IMR-90 (cell line): ENCODE results near the gene AKNA. TPM values are rescaled to one million over a fixed set of nuclear protein-coding genes. Genes with fewer than 3 reads are reported as not detected.

Experiments
- ATAC-seq: fragments of 200-7000 bp; cut with Tn5 transposase; 2 replicates; pipeline ENCODE4 v1.9.1; 2020; ENCODE audit warnings: low read depth, mild to moderate bottlenecking, moderate library complexity
- BruUV-seq: library from RNA; stranded (reverse); fragments of 400-500 nt; replicated peaks from 2 replicates; lab custom pipeline; 2021; lab: Mats Ljungman, UMichigan
- CTCF ChIA-PET: fragments of 300-600 bp; formaldehyde crosslinking; extraction: SDS; loops from one replicate; lab custom pipeline; 2021; ENCODE audit warnings: antibody characterized with exemption; lab: Yijun Ruan, JAX
- POLR2A ChIA-PET: fragments of 300-600 bp; sonication (Branson Sonifier 250); formaldehyde crosslinking; loops from one replicate; lab custom pipeline; 2022; ENCODE audit warnings: antibody characterized with exemption; ENCODE audit not compliant: unreplicated experiment; lab: Charles Lee
- DNase-seq: peaks from one replicate; pipeline ENCODE4 v3.0.0; 2013
- H2AFZ ChIP-seq: replicated peaks from 2 replicates; pipeline ENCODE3; 2013; ENCODE audit warnings: low read length, mild to moderate bottlenecking; ENCODE audit not compliant: poor library complexity
- H2AK5ac ChIP-seq: 2 replicates; pipeline ENCODE4 v1.6.1; 2013; ENCODE audit warnings: low read depth, low read length, inconsistent platforms
- H2AK9ac ChIP-seq: replicated peaks from 2 replicates; pipeline ENCODE3; 2013; ENCODE audit warnings: mild to moderate bottlenecking, low read depth, low read length, moderate library complexity; ENCODE audit not compliant: poor library complexity
- H2BK120ac ChIP-seq: 2 replicates; pipeline ENCODE4 v1.6.1; 2013; ENCODE audit warnings: low read depth, low read length, inconsistent platforms
- H2BK15ac ChIP-seq: 3 replicates; pipeline ENCODE4 v1.6.1; 2013; ENCODE audit warnings: low read depth, low read length, inconsistent platforms
- H2BK20ac ChIP-seq: 2 replicates; pipeline ENCODE4 v1.6.1; 2013; ENCODE audit warnings: low read depth, mild to moderate bottlenecking, inconsistent platforms, low read length, moderate library complexity
- H2BK5ac ChIP-seq: 2 replicates; pipeline ENCODE4 v1.6.1; 2013; ENCODE audit warnings: mild to moderate bottlenecking, low read depth, low read length, inconsistent platforms; ENCODE audit not compliant: poor library complexity, severe bottlenecking
- H3K14ac ChIP-seq: replicated peaks from 2 replicates; pipeline ENCODE4 v1.6.1; 2013; ENCODE audit warnings: low read depth, low read length, inconsistent platforms
- H3K18ac ChIP-seq: 2 replicates; pipeline ENCODE4 v1.6.1; 2013; ENCODE audit warnings: low read depth, low read length, control low read depth
- H3K23ac ChIP-seq: 2 replicates; pipeline ENCODE4 v1.6.1; 2013; ENCODE audit warnings: low read depth, low read length, inconsistent platforms
- H3K27ac ChIP-seq: 2 replicates; pipeline ENCODE4 v1.5.1; 2013; ENCODE audit warnings: mild to moderate bottlenecking, control low read depth, low read length; ENCODE audit not compliant: insufficient read depth
- H3K27me3 ChIP-seq: 2 replicates; pipeline ENCODE4 v1.6.1; 2013; ENCODE audit warnings: low read length; ENCODE audit not compliant: control insufficient read depth, insufficient read depth
- H3K36me3 ChIP-seq: 2 replicates; pipeline ENCODE4 v1.6.1; 2013; ENCODE audit warnings: low read length, mixed read lengths; ENCODE audit not compliant: control insufficient read depth, insufficient read depth
- H3K4ac ChIP-seq: 2 replicates; pipeline ENCODE4 v1.6.1; 2013; ENCODE audit warnings: low read depth, low read length, inconsistent platforms
- H3K4me1 ChIP-seq: 2 replicates; pipeline ENCODE4 v1.6.1; 2013; ENCODE audit warnings: low read length, mixed read lengths; ENCODE audit not compliant: control insufficient read depth, insufficient read depth
- H3K4me2 ChIP-seq: 2 replicates; pipeline ENCODE4 v1.6.1; 2013; ENCODE audit warnings: low read depth, mild to moderate bottlenecking, control low read depth, low read length, moderate library complexity
- H3K4me3 ChIP-seq: 2 replicates; pipeline ENCODE4 v1.5.1; 2013; ENCODE audit warnings: low read depth, mild to moderate bottlenecking, control low read depth, low read length, moderate library complexity; ENCODE audit not compliant: insufficient read depth
- H3K56ac ChIP-seq: 2 replicates; pipeline ENCODE4 v1.6.1; 2013; ENCODE audit warnings: low read length, inconsistent platforms; ENCODE audit not compliant: insufficient read depth; ENCODE audit errors: extremely low read depth
- H3K79me1 ChIP-seq, 2 experiments: 2 replicates each; pipeline ENCODE4 v1.6.1; 2013; ENCODE audit warnings: low read length in 2 of 2, inconsistent platforms in 1 of 2, low read depth in 1 of 2
- H3K9ac ChIP-seq: 2 replicates; pipeline ENCODE4 v1.6.1; 2013; ENCODE audit warnings: low read depth, low read length, control low read depth
- H3K9me1 ChIP-seq: 2 replicates; pipeline ENCODE4 v1.6.1; 2013; ENCODE audit warnings: low read length, inconsistent platforms; ENCODE audit not compliant: insufficient read depth
- H3K9me3 ChIP-seq: 2 replicates; pipeline ENCODE4 v1.6.1; 2013; ENCODE audit warnings: low read length; ENCODE audit not compliant: control insufficient read depth, insufficient read depth
- H4K20me1 ChIP-seq: 2 replicates; pipeline ENCODE4 v1.6.1; 2013; ENCODE audit warnings: low read length, inconsistent platforms; ENCODE audit not compliant: insufficient read depth
- H4K5ac ChIP-seq: 2 replicates; pipeline ENCODE4 v1.6.1; 2013; ENCODE audit warnings: mild to moderate bottlenecking, low read depth, low read length, control low read depth
- H4K8ac ChIP-seq, 2 experiments: 2 replicates each; pipeline ENCODE4 v1.6.1; 2013; ENCODE audit warnings: low read depth in 2 of 2, low read length in 2 of 2, control low read depth in 1 of 2, inconsistent platforms in 1 of 2
- H4K91ac ChIP-seq: 2 replicates; pipeline ENCODE4 v1.6.1; 2013; ENCODE audit warnings: low read depth, low read length, inconsistent platforms; ENCODE audit not compliant: insufficient read depth
- CEBPB ChIP-seq: IDR thresholded peaks from 2 replicates; pipeline ENCODE4 v1.6.1; 2012; ENCODE audit warnings: low read depth, low read length, improper control_type of control experiment
- POLR2A ChIP-seq: IDR thresholded peaks from 2 replicates; pipeline ENCODE4 v1.6.1; 2012; ENCODE audit warnings: mild to moderate bottlenecking, low read depth, low read length
- WGBS, 2 experiments: methylation state at CpG; one replicate each; pipeline versions ENCODE4 v1.1.5 to v1.1.7; 2013; ENCODE audit warnings: missing lambda C conversion rate in 2 of 2; ENCODE audit not compliant: insufficient read length in 1 of 2; ENCODE audit errors: extremely low coverage in 2 of 2; 5-methylcytosine and 5-hydroxymethylcytosine counted together
- dilution Hi-C: fragments of 300-500 bp; cut with HindIII; formaldehyde crosslinking; loops from one replicate; pipeline ENCODE4 v1.14.3; 2018; ENCODE audit warnings: low sequenced_read_pairs; ENCODE audit not compliant: unreplicated experiment
- in situ Hi-C: fragments of 300-500 bp; cut with MboI; formaldehyde crosslinking; loops from 3 replicates; pipeline ENCODE4 v1.14.3; 2019; ENCODE audit warnings: low sequenced_read_pairs, inconsistent platforms, mixed read lengths
- intact Hi-C: fragments of 100-400 bp; cut with micrococcal nuclease; formaldehyde crosslinking; loops from 2 replicates; pipeline ENCODE4 v1.10.0; 2022
- polyA plus RNA-seq, 3 experiments: library from polyadenylated mRNA; depleted of rRNA; stranded (reverse); fragments of >200 nt; gene quantifications; 2 replicates each; pipeline ENCODE4 v1.2.3, GENCODE V29; 2012; ENCODE audit warnings: low replicate concordance in 1 of 3
- total RNA-seq: library from RNA; depleted of rRNA; stranded (reverse); fragments of >200 nt; gene quantifications from 2 replicates; pipeline ENCODE4 v1.2.3, GENCODE V29; 2012
- TF ChIP-seq, protein P1 (sequence below): fragments of 150-350 bp; IDR thresholded peaks from 2 replicates; pipeline ENCODE4 v1.6.1; 2017; ENCODE audit warnings: mild to moderate bottlenecking, antibody characterized with exemption, low read length, low read depth

The AKNA gene
- total and polyA plus RNA-seq, 2 of the 4 experiments (the other 2 are of a cell fraction): 2.7 to 7.3 TPM

DNA sequence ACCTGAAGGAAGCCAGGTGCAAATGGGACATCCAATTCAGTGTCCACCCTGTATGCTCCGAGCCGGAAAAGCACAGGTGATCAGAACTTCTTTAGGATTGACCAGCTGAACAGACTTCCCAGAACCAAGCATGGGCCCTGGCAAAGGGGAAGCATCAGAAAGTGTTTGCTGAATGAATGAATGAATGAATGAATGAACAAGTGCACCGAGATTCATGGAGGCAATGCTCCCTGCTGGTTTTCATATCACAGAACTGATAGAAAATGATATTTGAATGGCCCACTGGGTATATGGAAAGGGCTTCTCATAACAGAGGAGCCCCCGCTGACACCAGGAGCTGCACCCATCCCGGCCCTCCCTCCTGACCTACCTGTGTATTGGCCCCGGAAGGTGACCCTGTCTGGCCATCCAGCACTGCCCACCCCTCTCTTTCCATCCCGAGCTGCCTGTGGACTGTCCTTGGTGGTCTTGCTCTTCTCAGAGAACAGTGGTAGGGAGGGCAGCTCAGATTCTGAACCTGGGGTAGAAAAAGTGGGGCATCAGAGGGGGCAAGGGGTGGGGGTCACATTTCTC, 42.2 kb downstream of the AKNA start:
- Histone ChIP-seq H3K79me1 (peaks cover 0 to 12% of the 10 kb centered on the region in 2 experiments; a peak in 1 of 4 replicates), H2BK120ac (no peak overlapping the region), H3K56ac (no peak overlapping the region), H3K36me3 (peaks cover 69% of the 10 kb centered on the region), H4K20me1 (peaks cover 7% of the 10 kb centered on the region; the same call in 1 of the 2 replicates), H4K8ac (no peak overlapping the region), H3K9me1 (peaks cover 18% of the 10 kb centered on the region), H3K9me3 (no peaks in the 10 kb centered on the region), H3K23ac (no peak overlapping the region), H3K4ac (no peak overlapping the region), H3K4me3 (no peak overlapping the region), H3K27me3 (no peaks in the 10 kb centered on the region), H4K91ac (no peak overlapping the region), H2BK20ac (no peak overlapping the region), H2BK5ac (no peak overlapping the region), H3K14ac (no peak overlapping the region), H2BK15ac (no peak overlapping the region), H3K9ac (no peak overlapping the region), H2AK9ac (no peak overlapping the region), H2AFZ (no peak overlapping the region), H3K4me1 (peaks cover 11% of the 10 kb centered on the region), H3K27ac (no peak overlapping the region), H3K4me2 (no peak overlapping the region), H2AK5ac (no peak overlapping the region), H3K18ac (no peak overlapping the region), H4K5ac (no peak overlapping the region)
- 100% methylated on average over 2 of the region's 7 CpGs; no CpG with 5 or more reads in 1 of the 2 experiments for WGBS, 2 experiments
- ATAC-seq: no peak
- TF ChIP-seq POLR2A (no peak), CEBPB (no peak)
- TF ChIP-seq, protein P1, sequence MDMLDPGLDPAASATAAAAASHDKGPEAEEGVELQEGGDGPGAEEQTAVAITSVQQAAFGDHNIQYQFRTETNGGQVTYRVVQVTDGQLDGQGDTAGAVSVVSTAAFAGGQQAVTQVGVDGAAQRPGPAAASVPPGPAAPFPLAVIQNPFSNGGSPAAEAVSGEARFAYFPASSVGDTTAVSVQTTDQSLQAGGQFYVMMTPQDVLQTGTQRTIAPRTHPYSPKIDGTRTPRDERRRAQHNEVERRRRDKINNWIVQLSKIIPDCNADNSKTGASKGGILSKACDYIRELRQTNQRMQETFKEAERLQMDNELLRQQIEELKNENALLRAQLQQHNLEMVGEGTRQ: no peak
- ChIA-PET POLR2A (no interaction called here), CTCF (interaction anchor here (0.6 kb wide), 1 partner anchor 28 kb away, joined by 4 read pairs; no protein-coding TSS in a partner anchor)
- no TSS peak for BruUV-seq
- dilution Hi-C loops (no loop called here), in situ Hi-C loops (no loop called here), intact Hi-C loops (no loop called here)
- no peak for DNase-seq
